Fibroblast of lung (primary cell): ENCODE data around the gene TSGA10. TPM values are rescaled to one million over a fixed set of nuclear protein-coding genes. Genes with fewer than 3 reads are reported as not detected.

ENCODE experiments used
- DNase-seq, 2 donors: peaks; one replicate each; pipeline versions ENCODE4 v3.0.0 to v3.0.0-alpha.2; 2010; ENCODE audit warnings: low read depth in 2 of 2
- H2AFZ ChIP-seq: 2 replicates; pipeline ENCODE4 v1.5.1; 2012; ENCODE audit warnings: low read length, control low read depth, inconsistent platforms
- H3K27ac ChIP-seq: 2 replicates; pipeline ENCODE4 v1.5.1; 2011; ENCODE audit warnings: low read length, control low read depth; ENCODE audit not compliant: insufficient read depth
- H3K27me3 ChIP-seq: 2 replicates; pipeline ENCODE4 v1.5.1; 2011; ENCODE audit warnings: mild to moderate bottlenecking, low read length; ENCODE audit not compliant: control insufficient read depth, insufficient read depth
- H3K36me3 ChIP-seq: 2 replicates; pipeline ENCODE4 v1.5.1; 2011; ENCODE audit warnings: low read length; ENCODE audit not compliant: control insufficient read depth, insufficient read depth
- H3K4me1 ChIP-seq: 2 replicates; pipeline ENCODE4 v1.5.1; 2011; ENCODE audit warnings: low read length; ENCODE audit not compliant: control insufficient read depth, insufficient read depth; ENCODE audit errors: extremely low read depth
- H3K4me2 ChIP-seq: 2 replicates; pipeline ENCODE4 v1.5.1; 2011; ENCODE audit warnings: low read length, control low read depth; ENCODE audit not compliant: insufficient read depth; ENCODE audit errors: extremely low read depth
- H3K4me3 ChIP-seq, 4 experiments: fragments of 200-600 bp in 1 of 4; sonication (generic) in 1 of 4; replicated peaks in 1 of 4; 2 replicates each; pipeline ENCODE4 v1.5.1; 2011 to 2016; ENCODE audit warnings: low read length in 4 of 4, low read depth in 3 of 4, mild to moderate bottlenecking in 3 of 4, control low read depth in 2 of 4, inconsistent platforms in 1 of 4, mixed read lengths in 1 of 4; ENCODE audit not compliant: insufficient read depth in 1 of 4; ENCODE audit errors: control extremely low read depth in 1 of 4
- H3K79me2 ChIP-seq: 2 replicates; pipeline ENCODE4 v1.5.1; 2012; ENCODE audit warnings: mild to moderate bottlenecking, low read length, inconsistent platforms; ENCODE audit not compliant: control insufficient read depth, insufficient read depth
- H3K9ac ChIP-seq: 2 replicates; pipeline ENCODE4 v1.5.1; 2011; ENCODE audit warnings: mild to moderate bottlenecking, low read length, control low read depth; ENCODE audit not compliant: insufficient read depth
- H3K9me3 ChIP-seq: 2 replicates; pipeline ENCODE4 v1.5.1; 2012; ENCODE audit warnings: low read depth, low read length; ENCODE audit not compliant: control insufficient read depth, insufficient read depth
- H4K20me1 ChIP-seq: 2 replicates; pipeline ENCODE4 v1.5.1; 2011; ENCODE audit warnings: low read length; ENCODE audit not compliant: control insufficient read depth, insufficient read depth; ENCODE audit errors: extremely low read depth
- EZH2 ChIP-seq: IDR thresholded peaks from 2 replicates; pipeline ENCODE4 v1.5.1; 2012; ENCODE audit warnings: low read length, control low read depth, mild to moderate bottlenecking; ENCODE audit errors: missing control alignments
- polyA plus RNA-seq, 2 donors: library from polyadenylated mRNA; depleted of rRNA in 1 of 2; stranded (reverse) in 1 of 2; unstranded in 1 of 2; fragments of >200 nt; gene quantifications; 2 replicates each; pipeline ENCODE4 v1.2.1, GENCODE V29; 2011 to 2012; ENCODE audit warnings: missing spikeins in 1 of 2
- total RNA-seq: library from RNA; depleted of rRNA; stranded (reverse); fragments of >200 nt; gene quantifications from 2 replicates; pipeline ENCODE4 v1.2.1, GENCODE V29; 2014
- TF ChIP-seq, protein P1 (sequence below), 2 donors: IDR thresholded peaks in 1 of 2; conservative IDR thresholded peaks in 1 of 2; 1 replicate in 1 of 2; 2 replicates in 1 of 2; pipeline ENCODE4 v1.5.1; 2011 to 2012; ENCODE audit warnings: low read length in 2 of 2, control low read depth in 1 of 2, inconsistent platforms in 1 of 2, low read depth in 1 of 2, mild to moderate bottlenecking in 1 of 2

The TSGA10 gene
- total and polyA plus RNA-seq, 2 donors (not counting 1 experiment from before 2014, with no cell fraction given), result 0.65 to 5.3 TPM

DNA sequence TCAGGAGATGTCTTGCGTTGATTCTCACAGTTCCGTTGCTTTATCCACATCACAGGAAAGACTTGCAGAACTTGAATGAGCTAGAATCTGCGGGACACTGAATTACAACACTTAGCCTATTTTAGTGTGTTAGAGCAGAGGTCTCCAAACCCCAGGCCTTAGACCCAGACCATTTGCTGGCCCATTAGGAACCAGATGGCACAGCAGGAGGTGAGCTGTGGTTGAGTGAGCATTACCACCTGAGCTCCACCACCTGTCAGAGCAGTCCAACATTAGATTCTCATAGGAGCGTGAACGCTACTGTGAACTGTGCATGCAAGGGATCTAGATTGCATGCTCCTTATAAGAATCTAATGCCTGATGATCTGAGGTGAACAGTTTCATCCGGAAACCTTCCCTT, 30.1 kb upstream of the TSGA10 start:
- DNase-seq, result no peak
- no peak overlapping the region for H3K4me2 ChIP-seq
- no peak overlapping the region for H3K27ac ChIP-seq
- TF ChIP-seq EZH2, result no peak
- TF ChIP-seq, protein P1, sequence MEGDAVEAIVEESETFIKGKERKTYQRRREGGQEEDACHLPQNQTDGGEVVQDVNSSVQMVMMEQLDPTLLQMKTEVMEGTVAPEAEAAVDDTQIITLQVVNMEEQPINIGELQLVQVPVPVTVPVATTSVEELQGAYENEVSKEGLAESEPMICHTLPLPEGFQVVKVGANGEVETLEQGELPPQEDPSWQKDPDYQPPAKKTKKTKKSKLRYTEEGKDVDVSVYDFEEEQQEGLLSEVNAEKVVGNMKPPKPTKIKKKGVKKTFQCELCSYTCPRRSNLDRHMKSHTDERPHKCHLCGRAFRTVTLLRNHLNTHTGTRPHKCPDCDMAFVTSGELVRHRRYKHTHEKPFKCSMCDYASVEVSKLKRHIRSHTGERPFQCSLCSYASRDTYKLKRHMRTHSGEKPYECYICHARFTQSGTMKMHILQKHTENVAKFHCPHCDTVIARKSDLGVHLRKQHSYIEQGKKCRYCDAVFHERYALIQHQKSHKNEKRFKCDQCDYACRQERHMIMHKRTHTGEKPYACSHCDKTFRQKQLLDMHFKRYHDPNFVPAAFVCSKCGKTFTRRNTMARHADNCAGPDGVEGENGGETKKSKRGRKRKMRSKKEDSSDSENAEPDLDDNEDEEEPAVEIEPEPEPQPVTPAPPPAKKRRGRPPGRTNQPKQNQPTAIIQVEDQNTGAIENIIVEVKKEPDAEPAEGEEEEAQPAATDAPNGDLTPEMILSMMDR (conservative IDR thresholded peaks at IDR 0.05 in 1 of 2, IDR thresholded peaks at IDR 0.05 in 1 of 2; ENCODE audit: low read depth in 1 of 2, low read length in 2 of 2), result no peak
- H3K79me2 ChIP-seq, result peaks cover 51% of the 10 kb centered on the region
- no peaks in the 10 kb centered on the region for H3K27me3 ChIP-seq
- H3K9ac ChIP-seq, result no peak overlapping the region
- no peak overlapping the region for H2AFZ ChIP-seq
- no peaks in the 10 kb centered on the region for H3K36me3 ChIP-seq
- no peak overlapping the region for H3K4me3 ChIP-seq
- no peaks in the 10 kb centered on the region for H3K9me3 ChIP-seq
- no peaks in the 10 kb centered on the region for H4K20me1 ChIP-seq
- no peaks in the 10 kb centered on the region for H3K4me1 ChIP-seq

DNA sequence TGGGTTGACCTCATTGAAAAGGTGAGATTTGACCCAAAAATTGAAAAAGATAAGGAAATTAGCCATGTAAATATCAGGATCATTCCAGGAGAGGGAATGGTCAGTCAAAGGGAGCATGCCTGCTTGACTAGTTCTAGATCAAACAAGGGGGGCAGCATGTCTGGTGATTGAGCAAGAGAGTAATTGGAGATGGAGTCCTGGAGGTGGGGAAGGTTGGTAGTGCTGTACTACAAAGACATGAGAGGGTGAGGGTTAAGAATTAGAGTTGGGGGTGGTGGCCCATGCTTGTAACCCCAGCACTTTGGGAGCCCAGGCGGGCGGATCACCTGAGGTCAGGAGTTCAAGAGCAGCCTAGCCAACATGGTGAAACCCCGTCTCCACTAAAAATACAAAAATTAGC, 28.3 kb upstream of the TSGA10 start:
- no peak overlapping the region for H2AFZ ChIP-seq
- H3K36me3 ChIP-seq, result no peaks in the 10 kb centered on the region
- no peak overlapping the region for H3K27ac ChIP-seq
- no peak overlapping the region for H3K4me3 ChIP-seq
- H4K20me1 ChIP-seq, result no peaks in the 10 kb centered on the region
- no peak for DNase-seq
- H3K79me2 ChIP-seq, result peaks cover 54% of the 10 kb centered on the region
- H3K27me3 ChIP-seq, result no peaks in the 10 kb centered on the region
- no peak overlapping the region for H3K4me2 ChIP-seq
- no peak for TF ChIP-seq EZH2
- TF ChIP-seq, protein P1 (conservative IDR thresholded peaks at IDR 0.05 in 1 of 2, IDR thresholded peaks at IDR 0.05 in 1 of 2; ENCODE audit: low read depth in 1 of 2, low read length in 2 of 2), result no peak
- no peaks in the 10 kb centered on the region for H3K9me3 ChIP-seq
- no peaks in the 10 kb centered on the region for H3K4me1 ChIP-seq
- no peak overlapping the region for H3K9ac ChIP-seq

DNA sequence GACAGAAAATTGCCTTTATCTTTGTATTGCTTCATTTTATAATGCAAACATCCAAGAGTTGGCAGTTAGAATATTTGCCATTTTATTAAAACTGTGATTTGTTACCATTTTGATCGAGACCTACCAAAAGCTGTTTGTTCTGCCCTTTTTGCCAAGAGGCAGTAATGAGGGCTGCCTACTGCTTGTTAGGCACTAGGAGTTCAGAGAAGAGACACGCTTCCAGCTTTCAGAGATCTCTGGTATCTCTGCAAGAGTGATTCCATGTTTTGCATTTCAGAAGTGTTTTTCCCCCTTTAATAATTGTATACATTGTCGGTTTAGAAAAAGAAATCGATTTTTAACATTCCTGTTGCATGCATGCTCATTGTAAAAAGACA, 26.9 kb upstream of the TSGA10 start:
- peak overlapping the region; percentile 74 for H3K27ac ChIP-seq
- H3K9ac ChIP-seq, result peak overlapping the region; percentile 65
- peaks cover 52% of the 10 kb centered on the region for H3K79me2 ChIP-seq
- H3K36me3 ChIP-seq, result no peaks in the 10 kb centered on the region
- peak overlapping the region; percentile 76 to 90 (median 87) for H3K4me3 ChIP-seq
- H3K27me3 ChIP-seq, result no peaks in the 10 kb centered on the region
- H3K9me3 ChIP-seq, result no peaks in the 10 kb centered on the region
- DNase-seq, result peak in 1 of 2 donors; percentile 8
- no peaks in the 10 kb centered on the region for H3K4me1 ChIP-seq
- H4K20me1 ChIP-seq, result no peaks in the 10 kb centered on the region
- TF ChIP-seq, protein P1 (conservative IDR thresholded peaks at IDR 0.05 in 1 of 2, IDR thresholded peaks at IDR 0.05 in 1 of 2; ENCODE audit: low read depth in 1 of 2, low read length in 2 of 2), result no peak
- no peak for TF ChIP-seq EZH2
- peak overlapping the region; percentile 91 for H3K4me2 ChIP-seq
- H2AFZ ChIP-seq, result peak overlapping the region; percentile 90
